Gastroesophageal sphincter (tissue), 3 donors: Measurements from ENCODE around the gene TNNI3K.

Source experiments
- CTCF ChIP-seq, 4 experiments: fragments of 200-600 bp in 2 of 4; fragments of 450-650 bp in 2 of 4; sonication (generic) in 1 of 4; IDR thresholded peaks; one replicate each; pipeline ENCODE4 v1.5.1; 2017 to 2019; ENCODE audit warnings: antibody characterized with exemption in 4 of 4, mild to moderate bottlenecking in 2 of 4, moderate library complexity in 2 of 4
- POLR2A ChIP-seq, 2 donors: fragments of 450-650 bp; IDR thresholded peaks; one replicate each; pipeline ENCODE4 v1.6.1; 2017; ENCODE audit warnings: antibody characterized with exemption in 2 of 2, mild to moderate bottlenecking in 2 of 2, moderate library complexity in 1 of 2

- TF ChIP-seq CTCF (IDR thresholded peaks at IDR 0.05) (peak in 3 of 4 experiments; percentile 28 to 65 (median 30)), POLR2A (IDR thresholded peaks at IDR 0.05) (no peak)
Measured at GRCh38 chr1:74504125-74504932, 269.1 kb downstream of the TNNI3K start.
